Tibial nerve (tissue), 4 donors: ENCODE measurements around the gene RBFOX1.

Source experiments
- EP300 ChIP-seq, 2 donors: sonication (generic); formaldehyde crosslinking; IDR thresholded peaks; one replicate each; pipeline ENCODE4 v1.6.1; 2017; ENCODE audit warnings: antibody characterized with exemption in 2 of 2, mild to moderate bottlenecking in 1 of 2
- TF ChIP-seq, protein P1 (sequence below), 5 experiments: fragments of 200-600 bp in 3 of 5; fragments of 450-650 bp in 2 of 5; sonication (generic) in 3 of 5; IDR thresholded peaks; one replicate each; pipeline ENCODE4 v1.5.1; 2016 to 2019; ENCODE audit warnings: antibody characterized with exemption in 5 of 5, mild to moderate bottlenecking in 3 of 5, moderate library complexity in 2 of 5

DNA sequence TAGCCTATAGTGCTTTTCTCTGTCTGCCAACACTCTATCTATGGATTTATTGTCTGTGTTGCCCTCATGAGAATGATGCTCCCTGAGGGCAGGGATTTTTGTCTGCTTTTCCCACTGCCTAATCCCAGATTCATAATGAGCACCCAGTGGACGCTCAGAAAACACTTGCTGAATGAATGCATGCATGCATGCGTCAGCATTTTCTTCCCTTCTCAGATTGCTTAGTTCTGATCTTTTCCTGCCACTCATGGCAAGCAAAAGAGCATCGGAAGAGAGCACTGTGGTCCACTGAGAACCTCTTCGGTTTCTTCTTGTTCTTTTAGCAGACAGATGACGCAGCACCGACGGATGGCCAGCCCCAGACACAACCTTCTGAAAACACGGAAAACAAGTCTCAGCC, 246.8 kb downstream of the RBFOX1 start:
- TF ChIP-seq, protein P1, sequence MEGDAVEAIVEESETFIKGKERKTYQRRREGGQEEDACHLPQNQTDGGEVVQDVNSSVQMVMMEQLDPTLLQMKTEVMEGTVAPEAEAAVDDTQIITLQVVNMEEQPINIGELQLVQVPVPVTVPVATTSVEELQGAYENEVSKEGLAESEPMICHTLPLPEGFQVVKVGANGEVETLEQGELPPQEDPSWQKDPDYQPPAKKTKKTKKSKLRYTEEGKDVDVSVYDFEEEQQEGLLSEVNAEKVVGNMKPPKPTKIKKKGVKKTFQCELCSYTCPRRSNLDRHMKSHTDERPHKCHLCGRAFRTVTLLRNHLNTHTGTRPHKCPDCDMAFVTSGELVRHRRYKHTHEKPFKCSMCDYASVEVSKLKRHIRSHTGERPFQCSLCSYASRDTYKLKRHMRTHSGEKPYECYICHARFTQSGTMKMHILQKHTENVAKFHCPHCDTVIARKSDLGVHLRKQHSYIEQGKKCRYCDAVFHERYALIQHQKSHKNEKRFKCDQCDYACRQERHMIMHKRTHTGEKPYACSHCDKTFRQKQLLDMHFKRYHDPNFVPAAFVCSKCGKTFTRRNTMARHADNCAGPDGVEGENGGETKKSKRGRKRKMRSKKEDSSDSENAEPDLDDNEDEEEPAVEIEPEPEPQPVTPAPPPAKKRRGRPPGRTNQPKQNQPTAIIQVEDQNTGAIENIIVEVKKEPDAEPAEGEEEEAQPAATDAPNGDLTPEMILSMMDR (IDR thresholded peaks at IDR 0.05), result no peak
- no peak for TF ChIP-seq EP300 (IDR thresholded peaks at IDR 0.05)
